Measurements from ENCODE around the gene TSGA10IP.

Gene TSGA10IP

GRCh38 chr11:65977621-65978390, 32.5 kb downstream of the TSGA10IP start:
- DNase-seq: no peak

- DNase-seq: no peak
Observed at GRCh38 chr11:65978391-65979238, 33.3 kb downstream of the TSGA10IP start.

GRCh38 chr11:65979261-65979759, 34.0 kb downstream of the TSGA10IP start:
- DNase-seq: no peak

GRCh38 chr11:65981101-65981740, 35.9 kb downstream of the TSGA10IP start:
- no peak for DNase-seq

- no peak for DNase-seq
Observed at GRCh38 chr11:65981972-65982823, 36.9 kb downstream of the TSGA10IP start.

GRCh38 chr11:65982824-65983588, 37.7 kb downstream of the TSGA10IP start:
- no peak for DNase-seq

GRCh38 chr11:65983589-65983987, 38.3 kb downstream of the TSGA10IP start:
- no peak for DNase-seq

- DNase-seq: no peak
Observed at GRCh38 chr11:65987336-65987735, 42.1 kb downstream of the TSGA10IP start.

GRCh38 chr11:65988791-65989592, 43.7 kb downstream of the TSGA10IP start:
- peak; percentile 86 for DNase-seq

- no peak for DNase-seq
Observed at GRCh38 chr11:65992056-65992455, 46.8 kb downstream of the TSGA10IP start.

- DNase-seq: no peak
Observed at GRCh38 chr11:65997286-65997685, 52.0 kb downstream of the TSGA10IP start.

- peak; percentile 86 for DNase-seq
Observed at GRCh38 chr11:66001942-66002647, 56.8 kb downstream of the TSGA10IP start, which contains the start of the genes BANF1 and EIF1AD. TSS of gene BANF1 (plus strand) at chr11:66002503. CDS start at chr11:66003251, 748 bp downstream. TSS of gene EIF1AD (minus strand) at chr11:66002157. CDS start at chr11:66000389, 1,768 bp downstream.

GRCh38 chr11:66002648-66003225, 57.5 kb downstream of the TSGA10IP start:
- DNase-seq: no peak

- no peak for DNase-seq
Observed at GRCh38 chr11:66003291-66003690, 58.0 kb downstream of the TSGA10IP start.

GRCh38 chr11:66004186-66004585, 58.9 kb downstream of the TSGA10IP start:
- no peak for DNase-seq

GRCh38 chr11:66006134-66006890, 61.0 kb downstream of the TSGA10IP start:
- DNase-seq: no peak

GRCh38 chr11:66006891-66007176, 61.6 kb downstream of the TSGA10IP start:
- no peak for DNase-seq

GRCh38 chr11:66007201-66007634, 61.9 kb downstream of the TSGA10IP start:
- no peak for DNase-seq

- DNase-seq: no peak
Observed at GRCh38 chr11:66008095-66008467, 62.8 kb downstream of the TSGA10IP start.

All from effector CD8-positive, alpha-beta T cell (primary cell).